HepG2 (cell line): ENCODE data around the gene VEGFC. TPM values are rescaled to one million over a fixed set of nuclear protein-coding genes. Genes with fewer than 3 reads are reported as not detected.

Experiments
- ATAC-seq: fragments of 200-7000 bp; cut with Tn5 transposase; 3 replicates; pipeline ENCODE4 v1.9.1; 2020; ENCODE audit warnings: mild to moderate bottlenecking, moderate library complexity
- BruUV-seq: library from RNA; stranded (reverse); fragments of 400-500 nt; replicated peaks from 2 replicates; lab custom pipeline; 2021; lab: Mats Ljungman, UMichigan
- CTCF ChIA-PET: fragments of 300-600 bp; formaldehyde crosslinking; extraction: SDS; loops from one replicate; lab custom pipeline; 2021; ENCODE audit warnings: low total read pairs, inconsistent platforms, low intra/inter-chr PET ratio; lab: Yijun Ruan, JAX
- POLR2A ChIA-PET: fragments of 350-600 bp; sonication (Branson Sonifier 250); formaldehyde crosslinking; loops from one replicate; lab custom pipeline; 2020; ENCODE audit warnings: antibody characterized with exemption, inconsistent platforms; lab: Yijun Ruan, JAX
- DNase-seq: peaks from one replicate; pipeline ENCODE4 v3.0.0-alpha.2; 2015; ENCODE audit warnings: low spot score
- FAIRE-seq: peaks from 3 replicates; lab custom pipeline; 2011; peaks lifted over from hg19 to GRCh38; lab: Jason Lieb, UNC
- H2AFZ ChIP-seq: one replicate; pipeline ENCODE4 v1.6.1; 2011; ENCODE audit warnings: low read length, inconsistent platforms
- H3K27ac ChIP-seq: fragments of 300-600 bp; 3 replicates; pipeline ENCODE4 v1.8.0; 2011; ENCODE audit warnings: mixed run types, mild to moderate bottlenecking, mixed read lengths, low read length, inconsistent platforms; ENCODE audit not compliant: insufficient read depth; ENCODE audit errors: extremely low read length
- H3K27me3 ChIP-seq, 2 experiments: fragments of 200-600 bp in 1 of 2; 2 replicates in 1 of 2; 3 replicates in 1 of 2; pipeline versions ENCODE4 v1.6.0 to v1.8.0; 2011; ENCODE audit warnings: low read length in 2 of 2, mild to moderate bottlenecking in 2 of 2, moderate library complexity in 2 of 2, inconsistent platforms in 1 of 2; ENCODE audit not compliant: insufficient read depth in 2 of 2, control insufficient read depth in 1 of 2
- H3K36me3 ChIP-seq, 2 experiments: fragments of 200-600 bp in 1 of 2; replicated peaks in 1 of 2; 2 replicates in 1 of 2; 3 replicates in 1 of 2; pipeline versions ENCODE4 v1.5.1 to v1.8.0; 2011; ENCODE audit warnings: low read length in 2 of 2, inconsistent platforms in 1 of 2; ENCODE audit not compliant: insufficient read depth in 2 of 2, control insufficient read depth in 1 of 2
- H3K4me1 ChIP-seq: 2 replicates; pipeline ENCODE4 v1.5.1; 2012; ENCODE audit warnings: low read length, inconsistent platforms; ENCODE audit not compliant: insufficient read depth
- H3K4me2 ChIP-seq: 2 replicates; pipeline ENCODE4 v1.6.0; 2011; ENCODE audit warnings: low read depth, low read length, inconsistent platforms
- H3K4me3 ChIP-seq, 3 experiments: fragments of 200-600 bp in 1 of 3; sonication (generic), shearing (Covaris generic) in 1 of 3; replicated peaks in 1 of 3; 2 replicates each; pipeline ENCODE4 v1.5.1; 2011 to 2016; ENCODE audit warnings: low read length in 3 of 3, inconsistent platforms in 2 of 3, low read depth in 2 of 3, mild to moderate bottlenecking in 2 of 3, control low read depth in 1 of 3, mixed read lengths in 1 of 3; ENCODE audit not compliant: insufficient read depth in 1 of 3
- H3K79me2 ChIP-seq: one replicate; pipeline ENCODE4 v1.6.1; 2011; ENCODE audit warnings: low read length, inconsistent platforms; ENCODE audit not compliant: insufficient read depth
- H3K9ac ChIP-seq: 2 replicates; pipeline ENCODE4 v1.6.0; 2011; ENCODE audit warnings: mild to moderate bottlenecking, low read depth, low read length, inconsistent platforms; ENCODE audit not compliant: insufficient read depth
- H3K9me3 ChIP-seq: 2 replicates; pipeline ENCODE4 v1.5.1; 2012; ENCODE audit warnings: mild to moderate bottlenecking, low read length
- H4K20me1 ChIP-seq: 2 replicates; pipeline ENCODE4 v1.6.0; 2011; ENCODE audit warnings: inconsistent platforms, mild to moderate bottlenecking, low read length, moderate library complexity; ENCODE audit not compliant: insufficient read depth
- ELF3 ChIP-seq: IDR thresholded peaks from 2 replicates; pipeline ENCODE4 v1.6.1; 2016; ENCODE audit warnings: missing genetic modification reagents, missing compliant biosample characterization
- ETV5 ChIP-seq: IDR thresholded peaks from 2 replicates; pipeline ENCODE4 v1.6.1; 2018; ENCODE audit warnings: missing biosample characterization, missing genetic modification reagents, inconsistent platforms, borderline replicate concordance
- HES4 ChIP-seq: sonication (generic); formaldehyde crosslinking; IDR thresholded peaks from 2 replicates; pipeline ENCODE4 v1.9.0; 2021; ENCODE audit warnings: mild to moderate bottlenecking, missing genetic modification reagents, borderline replicate concordance
- KLF15 ChIP-seq: sonication (generic); formaldehyde crosslinking; IDR thresholded peaks from 2 replicates; pipeline ENCODE4 v1.8.1; 2023; ENCODE audit warnings: borderline replicate concordance, mild to moderate bottlenecking, inconsistent platforms, missing genetic modification reagents, mixed read lengths
- PHF5A ChIP-seq: IDR thresholded peaks from one replicate; pipeline ENCODE4 v1.6.1; 2018; ENCODE audit warnings: low read depth, missing genetic modification reagents; ENCODE audit not compliant: unreplicated experiment
- PRMT3 ChIP-seq: sonication (generic); formaldehyde crosslinking; IDR thresholded peaks from 2 replicates; pipeline ENCODE4 v1.8.1; 2022; ENCODE audit warnings: low read depth, mild to moderate bottlenecking, moderate library complexity, missing genetic modification reagents, borderline replicate concordance
- SATB2 ChIP-seq: sonication (generic); formaldehyde crosslinking; IDR thresholded peaks from 2 replicates; pipeline ENCODE4 v1.5.0; 2020; ENCODE audit warnings: missing genetic modification reagents
- SCMH1 ChIP-seq: sonication (generic); formaldehyde crosslinking; IDR thresholded peaks from 2 replicates; pipeline ENCODE4 v1.9.0; 2021; ENCODE audit warnings: missing genetic modification reagents, mild to moderate bottlenecking, borderline replicate concordance
- USF2 ChIP-seq, 2 experiments: sonication (generic) in 1 of 2; formaldehyde crosslinking in 1 of 2; IDR thresholded peaks; 2 replicates each; pipeline versions ENCODE4 v1.5.1 to v1.6.1; 2011 to 2020; ENCODE audit warnings: borderline replicate concordance in 1 of 2, low read depth in 1 of 2, low read length in 1 of 2, mild to moderate bottlenecking in 1 of 2, missing genetic modification reagents in 1 of 2, moderate library complexity in 1 of 2
- ZC3H4 ChIP-seq: sonication (generic); formaldehyde crosslinking; IDR thresholded peaks from 2 replicates; pipeline ENCODE4 v1.4.0; 2020; ENCODE audit warnings: missing genetic modification reagents, borderline replicate concordance
- ZFP36 ChIP-seq: fragments of 150-350 bp; IDR thresholded peaks from 2 replicates; pipeline ENCODE4 v1.6.1; 2018; ENCODE audit warnings: borderline replicate concordance, low read length, low read depth; ENCODE audit not compliant: partially characterized antibody
- ZIK1 ChIP-seq: sonication (generic); formaldehyde crosslinking; IDR thresholded peaks from 2 replicates; pipeline ENCODE4 v1.5.0; 2020; ENCODE audit warnings: mild to moderate bottlenecking, low read depth, missing genetic modification reagents, borderline replicate concordance
- ZNF136 ChIP-seq: sonication (generic); formaldehyde crosslinking; IDR thresholded peaks from 2 replicates; pipeline ENCODE4 v1.8.1; 2022; ENCODE audit warnings: low read depth, mild to moderate bottlenecking, moderate library complexity, missing genetic modification reagents
- ZNF335 ChIP-seq: sonication (generic); formaldehyde crosslinking; IDR thresholded peaks from 2 replicates; pipeline ENCODE4 v1.4.0; 2020; ENCODE audit warnings: missing genetic modification reagents
- ZNF564 ChIP-seq: sonication (generic); formaldehyde crosslinking; IDR thresholded peaks from 2 replicates; pipeline ENCODE4 v1.8.1; 2023; ENCODE audit warnings: mild to moderate bottlenecking, missing genetic modification reagents
- ZNF605 ChIP-seq: sonication (generic); formaldehyde crosslinking; IDR thresholded peaks from 2 replicates; pipeline ENCODE4 v1.8.0; 2022; ENCODE audit warnings: mild to moderate bottlenecking, missing genetic modification reagents
- ZNF615 ChIP-seq: sonication (generic); formaldehyde crosslinking; IDR thresholded peaks from 2 replicates; pipeline ENCODE4 v1.5.0; 2020; ENCODE audit warnings: mild to moderate bottlenecking, missing genetic modification reagents, borderline replicate concordance
- WGBS: methylation state at CpG from one replicate; pipeline ENCODE4 v1.1.6; 2017; ENCODE audit warnings: low lambda C conversion rate; 5-methylcytosine and 5-hydroxymethylcytosine counted together
- in situ Hi-C: cut with HindIII; loops from 2 replicates; pipeline ENCODE4 v1.10.0; 2017; ENCODE audit warnings: low pct_unique_long_range_greater_than_20kb; ENCODE audit not compliant: extremely low pct_ligation_motif_present
- intact Hi-C: fragments of 100-400 bp; cut with micrococcal nuclease; formaldehyde crosslinking; loops from one replicate; pipeline ENCODE4 v1.10.0; 2022; ENCODE audit not compliant: unreplicated experiment
- polyA plus RNA-seq, 8 experiments: library from polyadenylated mRNA; depleted of rRNA in 3 of 8; stranded (reverse) in 7 of 8; unstranded in 1 of 8; fragments of >200 nt; fragmentation: Illumina TruSeq in 4 of 8; extraction: Trizol in 4 of 8; gene quantifications; 2 replicates each; pipeline versions ENCODE4 v1.2.1 to v1.2.3, GENCODE V29; 2011 to 2016; ENCODE audit warnings: low read depth in 4 of 8, missing spikeins in 1 of 8, mixed read lengths in 1 of 8; ENCODE audit not compliant: insufficient read depth in 1 of 8
- total RNA-seq, 5 experiments: library from RNA; depleted of rRNA; stranded (reverse); fragments of >200 nt; fragmentation: Illumina TruSeq; extraction: Trizol; gene quantifications; 2 replicates each; pipeline ENCODE4 v1.2.3, GENCODE V29; 2016; ENCODE audit warnings: low read depth in 1 of 5

The VEGFC gene
- total and polyA plus RNA-seq, 2 of the 13 experiments (the other 11 are each of a cell fraction or from before 2014, with no cell fraction given), result not detected

GRCh38 chr4:176817204-176817603, 24.5 kb upstream of the VEGFC start:
- Histone ChIP-seq H3K36me3 (no peaks in the 10 kb centered on the region), H3K4me1 (no peaks in the 10 kb centered on the region), H2AFZ (no peak overlapping the region)
- intact Hi-C loops, result no loop called here
- no peak for TF ChIP-seq SCMH1 (CRISPR knock-in tag)
- no peak for TF ChIP-seq ZIK1 (CRISPR knock-in tag)
- TF ChIP-seq ZNF335 (CRISPR knock-in tag), result no peak
- no peak for TF ChIP-seq ELF3 (CRISPR knock-in tag)
- no peak for TF ChIP-seq KLF15
- no peak for TF ChIP-seq ZNF136
- no peak for TF ChIP-seq ZNF605 (CRISPR knock-in tag)
- no peak for TF ChIP-seq ETV5
- TF ChIP-seq ZNF564, result no peak
- TF ChIP-seq, all 625 proteins: peak for 0
- ChIA-PET POLR2A (no interaction called here), CTCF (no interaction called here)
- in situ Hi-C loops, result no loop called here
- no peaks in the 10 kb centered on the region for H3K27me3 ChIP-seq
- BruUV-seq, result no TSS peak
- H3K27ac ChIP-seq, result no peak overlapping the region
- WGBS, result 0% methylated on average over 2 of the region's 2 CpGs
- ATAC-seq (no peak), FAIRE-seq (no peak), DNase-seq (no peak)
- H3K9me3 ChIP-seq, result no peaks in the 10 kb centered on the region
- H3K9ac ChIP-seq, result no peak overlapping the region
- no peaks in the 10 kb centered on the region for H3K79me2 ChIP-seq
- H3K4me3 ChIP-seq, result no peak overlapping the region
- H4K20me1 ChIP-seq, result no peaks in the 10 kb centered on the region
- no peak overlapping the region for H3K4me2 ChIP-seq

GRCh38 chr4:176814770-176815169, 22.0 kb upstream of the VEGFC start:
- H3K27me3 ChIP-seq, result no peaks in the 10 kb centered on the region
- H2AFZ ChIP-seq, result no peak overlapping the region
- H3K9ac ChIP-seq, result no peak overlapping the region
- in situ Hi-C loops, result no loop called here
- no peaks in the 10 kb centered on the region for H3K79me2 ChIP-seq
- ChIA-PET POLR2A (no interaction called here), CTCF (no interaction called here)
- FAIRE-seq (no peak), DNase-seq (no peak), ATAC-seq (no peak)
- no peaks in the 10 kb centered on the region for H3K9me3 ChIP-seq
- BruUV-seq, result no TSS peak
- no peak overlapping the region for H3K4me2 ChIP-seq
- no peaks in the 10 kb centered on the region for H3K36me3 ChIP-seq
- no peaks in the 10 kb centered on the region for H3K4me1 ChIP-seq
- intact Hi-C loops, result no loop called here
- no peak overlapping the region for H3K27ac ChIP-seq
- WGBS, result 6% methylated on average over 6 of the region's 6 CpGs
- no peaks in the 10 kb centered on the region for H4K20me1 ChIP-seq
- H3K4me3 ChIP-seq, result no peak overlapping the region
- TF ChIP-seq HES4 (CRISPR knock-in tag) (no peak), USF2 (IDR thresholded peaks at IDR 0.05; ENCODE audit: low read depth, low read length) (no peak), USF2 (CRISPR knock-in tag; IDR thresholded peaks at IDR 0.05; ENCODE audit: borderline replicate concordance) (no peak), ZC3H4 (CRISPR knock-in tag) (no peak), PHF5A (CRISPR knock-in tag) (no peak), ZNF615 (CRISPR knock-in tag) (no peak), SATB2 (CRISPR knock-in tag) (no peak), ZFP36 (no peak), PRMT3 (CRISPR knock-in tag) (no peak)
